Measurements from ENCODE around the gene SIGLEC11.

DNA sequence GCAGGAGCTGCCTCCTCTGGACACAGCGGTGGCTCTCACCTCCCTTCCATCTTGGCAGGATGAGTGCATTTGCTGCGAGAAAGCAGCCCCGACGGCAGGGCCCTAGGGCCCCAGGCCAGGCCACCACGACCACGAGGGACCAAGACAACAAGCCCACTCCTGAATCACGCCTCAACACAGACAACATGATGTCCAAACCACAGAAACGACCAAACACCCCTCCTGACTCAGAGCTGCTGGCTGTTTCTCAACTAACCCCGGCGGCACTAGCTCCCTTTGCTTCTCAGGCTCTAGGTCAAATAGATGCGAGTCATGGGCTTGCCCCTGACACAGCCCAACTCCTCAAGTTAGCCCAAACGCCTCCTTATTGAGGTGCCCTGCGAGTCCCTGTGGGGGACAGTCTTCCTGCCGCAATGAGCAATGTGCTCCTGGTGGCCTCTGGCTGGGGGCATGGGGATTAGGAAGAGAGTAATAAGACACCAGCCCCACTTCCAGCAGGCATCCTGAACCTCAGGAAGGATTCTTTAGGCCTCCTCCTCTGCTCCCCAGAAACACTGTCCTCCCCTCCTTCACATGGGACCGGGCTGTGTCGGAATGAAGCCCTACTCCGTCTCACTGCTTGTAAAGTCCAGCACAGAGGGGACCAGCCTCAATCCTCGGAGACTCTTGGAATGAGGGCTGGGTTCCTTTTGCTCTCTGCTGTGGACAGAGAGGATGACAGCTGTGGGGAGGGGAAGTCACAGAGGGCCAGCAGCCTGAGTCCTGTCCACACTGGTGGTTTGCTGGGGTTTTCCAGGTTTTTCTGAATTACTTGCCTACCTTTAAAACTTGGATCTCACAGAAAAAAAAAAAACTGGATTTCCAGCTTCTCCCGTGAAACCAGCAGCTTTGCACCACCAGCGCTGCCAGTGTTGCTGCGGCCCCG is 38.8 kb downstream of the SIGLEC11 start:
- TF ChIP-seq, protein P1, sequence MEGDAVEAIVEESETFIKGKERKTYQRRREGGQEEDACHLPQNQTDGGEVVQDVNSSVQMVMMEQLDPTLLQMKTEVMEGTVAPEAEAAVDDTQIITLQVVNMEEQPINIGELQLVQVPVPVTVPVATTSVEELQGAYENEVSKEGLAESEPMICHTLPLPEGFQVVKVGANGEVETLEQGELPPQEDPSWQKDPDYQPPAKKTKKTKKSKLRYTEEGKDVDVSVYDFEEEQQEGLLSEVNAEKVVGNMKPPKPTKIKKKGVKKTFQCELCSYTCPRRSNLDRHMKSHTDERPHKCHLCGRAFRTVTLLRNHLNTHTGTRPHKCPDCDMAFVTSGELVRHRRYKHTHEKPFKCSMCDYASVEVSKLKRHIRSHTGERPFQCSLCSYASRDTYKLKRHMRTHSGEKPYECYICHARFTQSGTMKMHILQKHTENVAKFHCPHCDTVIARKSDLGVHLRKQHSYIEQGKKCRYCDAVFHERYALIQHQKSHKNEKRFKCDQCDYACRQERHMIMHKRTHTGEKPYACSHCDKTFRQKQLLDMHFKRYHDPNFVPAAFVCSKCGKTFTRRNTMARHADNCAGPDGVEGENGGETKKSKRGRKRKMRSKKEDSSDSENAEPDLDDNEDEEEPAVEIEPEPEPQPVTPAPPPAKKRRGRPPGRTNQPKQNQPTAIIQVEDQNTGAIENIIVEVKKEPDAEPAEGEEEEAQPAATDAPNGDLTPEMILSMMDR (IDR thresholded peaks at IDR 0.05): no peak
- no peak for TF ChIP-seq POLR2A (IDR thresholded peaks at IDR 0.05)
